HCT116 (cell line): ENCODE measurements around the gene SSTR3. TPM values are rescaled to one million over a fixed set of nuclear protein-coding genes. Genes with fewer than 3 reads are reported as not detected.

Experiments used
- ATAC-seq: fragments of 200-7000 bp; cut with Tn5 transposase; 2 replicates; pipeline ENCODE4 v1.9.1; 2020; ENCODE audit warnings: mild to moderate bottlenecking, moderate library complexity
- BruUV-seq: library from RNA; stranded (reverse); fragments of 400-500 nt; replicated peaks from 2 replicates; lab custom pipeline; 2021; lab: Mats Ljungman, UMichigan
- CTCF ChIA-PET: fragments of 300-600 bp; sonication (Branson Sonifier 250); formaldehyde crosslinking; loops from one replicate; lab custom pipeline; 2021; ENCODE audit warnings: antibody characterized with exemption; lab: Charles Lee
- POLR2A ChIA-PET: fragments of 300-600, 350-600 bp; sonication (Branson Sonifier 250); formaldehyde crosslinking; loops from one replicate; lab custom pipeline; 2021; ENCODE audit warnings: antibody characterized with exemption; lab: Charles Lee
- RAD21 ChIA-PET, 2 experiments: fragments of 300-600 bp; sonication (Branson Sonifier 250); formaldehyde crosslinking; loops; one replicate each; lab custom pipeline; 2023; ENCODE audit warnings: low total read pairs in 2 of 2; ENCODE audit not compliant: uncharacterized antibody in 2 of 2, unreplicated experiment in 2 of 2, low non-redundant PET in 1 of 2; lab: Charles Lee
- DNase-seq: peaks from one replicate; pipeline ENCODE4 v3.0.0-alpha.2; 2010; ENCODE audit warnings: low read depth, low spot score
- H2AFZ ChIP-seq: fragments of 200-600 bp; shearing (Covaris generic), sonication (generic); 2 replicates; pipeline ENCODE4 v1.6.1; 2017; ENCODE audit warnings: low read depth, mixed run types, mixed read lengths, antibody characterized with exemption, low read length; ENCODE audit not compliant: poor library complexity, severe bottlenecking
- H3K27ac ChIP-seq: 2 replicates; pipeline ENCODE4 v1.5.1; 2012; ENCODE audit warnings: low read depth, low read length
- H3K27me3 ChIP-seq: fragments of 200-600 bp; sonication (generic); 2 replicates; pipeline ENCODE4 v1.6.1; 2016; ENCODE audit warnings: mixed run types, low read length, mixed read lengths; ENCODE audit not compliant: insufficient read depth
- H3K36me3 ChIP-seq, 2 experiments: fragments of 200-500 bp in 1 of 2; fragments of 200-600 bp in 1 of 2; sonication (Bioruptor generic) in 1 of 2; sonication (generic) in 1 of 2; 2 replicates each; pipeline versions ENCODE4 v1.5.1 to v1.6.1; 2014 to 2016; ENCODE audit warnings: low read length in 2 of 2, inconsistent platforms in 1 of 2, mixed read lengths in 1 of 2, mixed run types in 1 of 2; ENCODE audit not compliant: insufficient read depth in 2 of 2, control insufficient read depth in 1 of 2
- H3K4me1 ChIP-seq, 2 experiments: fragments of 200-600 bp in 1 of 2; sonication (generic) in 1 of 2; 2 replicates each; pipeline versions ENCODE4 v1.5.1 to v1.6.1; 2012 to 2017; ENCODE audit warnings: low read length in 2 of 2, inconsistent platforms in 1 of 2, mild to moderate bottlenecking in 1 of 2, mixed read lengths in 1 of 2, mixed run types in 1 of 2, moderate library complexity in 1 of 2; ENCODE audit not compliant: insufficient read depth in 2 of 2, control insufficient read depth in 1 of 2
- H3K4me2 ChIP-seq: fragments of 200-600 bp; sonication (generic); 2 replicates; pipeline ENCODE4 v1.6.1; 2017; ENCODE audit warnings: mixed run types, low read length, mixed read lengths
- H3K4me3 ChIP-seq, 2 experiments: fragments of 200-600 bp in 1 of 2; sonication (generic) in 1 of 2; replicated peaks in 1 of 2; 2 replicates each; pipeline ENCODE4 v1.5.1; 2011 to 2016; ENCODE audit warnings: low read length in 2 of 2, control low read depth in 1 of 2, low read depth in 1 of 2, mild to moderate bottlenecking in 1 of 2, mixed read lengths in 1 of 2, mixed run types in 1 of 2
- H3K79me2 ChIP-seq: fragments of 200-600 bp; sonication (generic); 2 replicates; pipeline ENCODE4 v1.6.1; 2017; ENCODE audit warnings: mild to moderate bottlenecking, mixed run types, low read length, moderate library complexity, mixed read lengths; ENCODE audit not compliant: insufficient read depth
- H3K9ac ChIP-seq: fragments of 200-600 bp; sonication (generic); 2 replicates; pipeline ENCODE4 v1.6.1; 2016; ENCODE audit warnings: low read length, mixed read lengths
- H3K9me2 ChIP-seq: fragments of 200-600 bp; sonication (generic), shearing (Covaris generic); 2 replicates; pipeline ENCODE4 v1.6.1; 2017; ENCODE audit warnings: mixed run types, mild to moderate bottlenecking, moderate library complexity; ENCODE audit not compliant: insufficient read depth
- H3K9me3 ChIP-seq, 2 experiments: fragments of 200-500 bp in 1 of 2; fragments of 200-600 bp in 1 of 2; sonication (Bioruptor generic) in 1 of 2; sonication (generic) in 1 of 2; 2 replicates each; pipeline ENCODE4 v1.6.1; 2014 to 2017; ENCODE audit warnings: low read length in 2 of 2, mixed read lengths in 2 of 2, inconsistent platforms in 1 of 2, low read depth in 1 of 2, mild to moderate bottlenecking in 1 of 2, mixed run types in 1 of 2, moderate library complexity in 1 of 2; ENCODE audit not compliant: control insufficient read depth in 1 of 2, insufficient read depth in 1 of 2
- H4K20me1 ChIP-seq: fragments of 200-600 bp; sonication (generic), shearing (Covaris generic); 2 replicates; pipeline ENCODE4 v1.6.1; 2017; ENCODE audit warnings: mixed run types, mild to moderate bottlenecking, moderate library complexity; ENCODE audit not compliant: insufficient read depth
- ATF3 ChIP-seq: IDR thresholded peaks from 2 replicates; pipeline ENCODE4 v1.6.1; 2012
- CBX3 ChIP-seq: IDR thresholded peaks from 2 replicates; pipeline ENCODE4 v1.6.1; 2012; ENCODE audit warnings: low read depth
- CEBPB ChIP-seq: IDR thresholded peaks from 2 replicates; pipeline ENCODE4 v1.6.1; 2012; ENCODE audit warnings: low read depth
- CTCF ChIP-seq, 3 experiments: fragments of 200-600 bp in 1 of 3; sonication (generic) in 1 of 3; IDR thresholded peaks in 2 of 3; conservative IDR thresholded peaks in 1 of 3; 2 replicates each; pipeline ENCODE4 v1.5.1; 2012 to 2017; ENCODE audit warnings: low read depth in 2 of 3, low read length in 2 of 3, antibody characterized with exemption in 1 of 3, borderline replicate concordance in 1 of 3, control low read depth in 1 of 3, mild to moderate bottlenecking in 1 of 3, mixed read lengths in 1 of 3, mixed run types in 1 of 3, moderate library complexity in 1 of 3; ENCODE audit not compliant: insufficient read depth in 1 of 3
- EGR1 ChIP-seq: IDR thresholded peaks from 2 replicates; pipeline ENCODE4 v1.6.1; 2012; ENCODE audit warnings: low read depth
- ELF1 ChIP-seq: IDR thresholded peaks from 2 replicates; pipeline ENCODE4 v1.6.1; 2012; ENCODE audit warnings: low read depth, borderline replicate concordance
- EZH2 ChIP-seq: fragments of 200-600 bp; sonication (generic); IDR thresholded peaks from 2 replicates; pipeline ENCODE4 v1.6.1; 2017; ENCODE audit warnings: antibody characterized with exemption, mixed run types
- EZH2phosphoT487 ChIP-seq: fragments of 200-600 bp; IDR thresholded peaks from 2 replicates; pipeline ENCODE4 v1.6.1; 2018; ENCODE audit warnings: antibody characterized with exemption, borderline replicate concordance
- JUND ChIP-seq: IDR thresholded peaks from 2 replicates; pipeline ENCODE4 v1.6.1; 2012
- MAX ChIP-seq: IDR thresholded peaks from 2 replicates; pipeline ENCODE4 v1.6.1; 2012
- POLR2A ChIP-seq: IDR thresholded peaks from 2 replicates; pipeline ENCODE4 v1.7.0; 2011; ENCODE audit warnings: borderline replicate concordance; ENCODE audit not compliant: insufficient read depth, insufficient read length; ENCODE audit errors: extremely low read depth
- POLR2AphosphoS5 ChIP-seq: IDR thresholded peaks from 2 replicates; pipeline ENCODE4 v1.6.1; 2011; ENCODE audit warnings: mild to moderate bottlenecking, low read depth, low read length, moderate library complexity
- SP1 ChIP-seq: IDR thresholded peaks from 2 replicates; pipeline ENCODE4 v1.6.1; 2012; ENCODE audit warnings: low read depth
- SRF ChIP-seq: IDR thresholded peaks from 2 replicates; pipeline ENCODE4 v1.6.1; 2012; ENCODE audit warnings: low read depth
- YY1 ChIP-seq: IDR thresholded peaks from 2 replicates; pipeline ENCODE4 v1.6.1; 2011; ENCODE audit warnings: low read length, low read depth, moderate library complexity, mild to moderate bottlenecking; ENCODE audit not compliant: insufficient replicate concordance; ENCODE audit errors: extremely low read depth
- ZBTB33 ChIP-seq: IDR thresholded peaks from 2 replicates; pipeline ENCODE4 v1.6.1; 2011; ENCODE audit warnings: mild to moderate bottlenecking, low read length, moderate library complexity; ENCODE audit not compliant: insufficient replicate concordance; ENCODE audit errors: extremely low read depth
- ZFX ChIP-seq: fragments of 450-650 bp; IDR thresholded peaks from 2 replicates; pipeline ENCODE4 v1.6.1; 2017
- ZNF274 ChIP-seq: fragments of 200-500 bp; sonication (Bioruptor generic); IDR thresholded peaks from 2 replicates; pipeline ENCODE4 v1.6.1; 2014; ENCODE audit warnings: mild to moderate bottlenecking, low read depth, low read length, inconsistent platforms
- intact Hi-C: fragments of 100-400 bp; cut with micrococcal nuclease; formaldehyde crosslinking; loops from 2 replicates; pipeline ENCODE4 v1.10.0; 2022
- total RNA-seq: library from RNA; stranded (reverse); gene quantifications from one replicate; pipeline ENCODE4 v1.2.1, GENCODE V29; 2021; ENCODE audit not compliant: unreplicated experiment

The SSTR3 gene
- total RNA-seq, 1 experiment from 2014 or later: not detected

GRCh38 chr22:37244922-37245722, 32.8 kb upstream of the SSTR3 start:
- Histone ChIP-seq H3K27me3 (no peaks in the 10 kb centered on the region), H4K20me1 (no peaks in the 10 kb centered on the region), H3K4me3 (no peak overlapping the region), H3K9me2 (no peaks in the 10 kb centered on the region), H2AFZ (no peak overlapping the region), H3K27ac (no peak overlapping the region), H3K4me1 (peaks cover 11 to 35% of the 10 kb centered on the region in 2 experiments), H3K4me2 (peak overlapping the region; percentile 99), H3K9me3 (no peaks in the 10 kb centered on the region), H3K36me3 (no peaks in the 10 kb centered on the region), H3K9ac (no peak overlapping the region), H3K79me2 (peaks cover 7% of the 10 kb centered on the region; the same call in 1 of the 2 replicates)
- RAD21 ChIA-PET: no interaction called here
- DNase-seq (no peak), ATAC-seq (no peak)
- CTCF ChIA-PET: interaction anchor here (4.2 kb wide), 1 partner anchor 14 kb away, joined by 30 read pairs; no protein-coding TSS in a partner anchor
- POLR2A ChIA-PET: interaction anchor here (1.0 to 2.0 kb wide), 2 partner anchors 11 to 16 kb away, joined by 3 to 10 read pairs; no protein-coding TSS in a partner anchor
- no TSS peak for BruUV-seq
- intact Hi-C loops: no loop called here
- no peak for TF ChIP-seq ZNF274
- TF ChIP-seq SRF: no peak
- no peak for TF ChIP-seq EZH2
- TF ChIP-seq SP1: no peak
- TF ChIP-seq CTCF (IDR thresholded peaks at IDR 0.05 in 2 of 3, conservative IDR thresholded peaks at IDR 0.05 in 1 of 3; ENCODE audit: borderline replicate concordance in 1 of 3, insufficient read depth in 1 of 3, low read depth in 2 of 3, low read length in 2 of 3): no peak
- no peak for TF ChIP-seq ZBTB33
- no peak for TF ChIP-seq YY1
- TF ChIP-seq EZH2phosphoT487: no peak
- TF ChIP-seq EGR1: no peak
- no peak for TF ChIP-seq ELF1
- no peak for TF ChIP-seq JUND
- no peak for TF ChIP-seq POLR2AphosphoS5
- TF ChIP-seq POLR2A: no peak
- TF ChIP-seq CBX3: no peak
- no peak for TF ChIP-seq ATF3
- TF ChIP-seq MAX: no peak
- no peak for TF ChIP-seq CEBPB
- TF ChIP-seq ZFX: no peak
